Hepatocyte (in vitro differentiated cells): ENCODE results near the gene TCF12. TPM values are rescaled to one million over a fixed set of nuclear protein-coding genes. Genes with fewer than 3 reads are reported as not detected.

Source experiments
- DNase-seq: peaks from one replicate; pipeline ENCODE4 v3.0.0-alpha.2; 2016; ENCODE audit warnings: low spot score
- H2AFZ ChIP-seq: fragments of 200-600 bp; sonication (generic); 2 replicates; pipeline ENCODE4 v1.6.0; 2016; ENCODE audit warnings: antibody characterized with exemption, mild to moderate bottlenecking
- H3K27ac ChIP-seq: fragments of 200-600 bp; sonication (generic); 2 replicates; pipeline ENCODE4 v1.5.1; 2016; ENCODE audit warnings: mild to moderate bottlenecking
- H3K27me3 ChIP-seq: fragments of 200-600 bp; sonication (generic); 2 replicates; pipeline ENCODE4 v1.6.1; 2016
- H3K36me3 ChIP-seq: fragments of 200-600 bp; sonication (generic); replicated peaks from 2 replicates; pipeline ENCODE4 v1.5.1; 2016; ENCODE audit warnings: low read depth; ENCODE audit not compliant: insufficient read depth
- H3K4me1 ChIP-seq: fragments of 200-600 bp; sonication (generic); 2 replicates; pipeline ENCODE4 v1.5.1; 2016; ENCODE audit warnings: mild to moderate bottlenecking, moderate library complexity; ENCODE audit not compliant: insufficient read depth
- H3K4me2 ChIP-seq: fragments of 200-600 bp; sonication (generic); 2 replicates; pipeline ENCODE4 v1.6.0; 2016
- H3K4me3 ChIP-seq: fragments of 200-600 bp; sonication (generic); 2 replicates; pipeline ENCODE4 v1.5.1; 2016; ENCODE audit warnings: mild to moderate bottlenecking
- H3K79me2 ChIP-seq: fragments of 200-600 bp; sonication (generic); 2 replicates; pipeline ENCODE4 v1.6.0; 2017; ENCODE audit warnings: mild to moderate bottlenecking
- H3K9me2 ChIP-seq: fragments of 200-600 bp; sonication (generic); replicated peaks from 2 replicates; pipeline ENCODE4 v1.6.0; 2017; ENCODE audit warnings: mild to moderate bottlenecking; ENCODE audit not compliant: insufficient read depth
- H3K9me3 ChIP-seq: fragments of 200-600 bp; sonication (generic); 2 replicates; pipeline ENCODE4 v1.5.1; 2016; ENCODE audit warnings: low read depth, mild to moderate bottlenecking
- H4K20me1 ChIP-seq: fragments of 200-600 bp; sonication (generic); 2 replicates; pipeline ENCODE4 v1.6.0; 2016; ENCODE audit warnings: mild to moderate bottlenecking; ENCODE audit not compliant: insufficient read depth, poor library complexity, severe bottlenecking
- EZH2 ChIP-seq: fragments of 200-600 bp; sonication (generic); IDR thresholded peaks from 2 replicates; pipeline ENCODE4 v1.6.1; 2016; ENCODE audit warnings: antibody characterized with exemption, mild to moderate bottlenecking, borderline replicate concordance
- EZH2phosphoT487 ChIP-seq: fragments of 200-600 bp; sonication (generic); IDR thresholded peaks from one replicate; pipeline ENCODE4 v1.6.1; 2018; ENCODE audit warnings: antibody characterized with exemption, mild to moderate bottlenecking, low read depth, moderate library complexity; ENCODE audit not compliant: unreplicated experiment, severe bottlenecking
- WGBS: methylation state at CpG from one replicate; pipeline ENCODE4 v1.1.6; 2016; ENCODE audit warnings: low lambda C conversion rate; ENCODE audit errors: missing lambda C conversion rate; 5-methylcytosine and 5-hydroxymethylcytosine counted together
- polyA plus RNA-seq: library from polyadenylated mRNA; unstranded; fragments of >200 nt; fragmentation: Nextera tagmentation; extraction: Ambion mirVana; gene quantifications from 2 replicates; pipeline ENCODE4 v1.2.1, GENCODE V29; 2016
- total RNA-seq: library from RNA; depleted of rRNA; stranded (reverse); fragments of >200 nt; gene quantifications from 2 replicates; pipeline ENCODE4 v1.2.3, GENCODE V29; 2014
- TF ChIP-seq, protein P1 (sequence below): fragments of 200-600 bp; sonication (generic); IDR thresholded peaks from 2 replicates; pipeline ENCODE4 v1.5.1; 2016; ENCODE audit warnings: antibody characterized with exemption, mild to moderate bottlenecking; ENCODE audit not compliant: poor library complexity

The TCF12 gene
- total and polyA plus RNA-seq, 2 experiments from 2014 or later: 42.0 to 93.2 TPM

- H3K4me2 ChIP-seq: no peak overlapping the region
- no peak overlapping the region for H3K27ac ChIP-seq
- H3K4me3 ChIP-seq: no peak overlapping the region
- no peaks in the 10 kb centered on the region for H3K27me3 ChIP-seq
- no peaks in the 10 kb centered on the region for H4K20me1 ChIP-seq
- H3K9me3 ChIP-seq: no peaks in the 10 kb centered on the region
- no peaks in the 10 kb centered on the region for H3K9me2 ChIP-seq
- peaks cover 3% of the 10 kb centered on the region for H3K79me2 ChIP-seq
- H2AFZ ChIP-seq: no peak overlapping the region
- no peak for TF ChIP-seq EZH2
- TF ChIP-seq, protein P1, sequence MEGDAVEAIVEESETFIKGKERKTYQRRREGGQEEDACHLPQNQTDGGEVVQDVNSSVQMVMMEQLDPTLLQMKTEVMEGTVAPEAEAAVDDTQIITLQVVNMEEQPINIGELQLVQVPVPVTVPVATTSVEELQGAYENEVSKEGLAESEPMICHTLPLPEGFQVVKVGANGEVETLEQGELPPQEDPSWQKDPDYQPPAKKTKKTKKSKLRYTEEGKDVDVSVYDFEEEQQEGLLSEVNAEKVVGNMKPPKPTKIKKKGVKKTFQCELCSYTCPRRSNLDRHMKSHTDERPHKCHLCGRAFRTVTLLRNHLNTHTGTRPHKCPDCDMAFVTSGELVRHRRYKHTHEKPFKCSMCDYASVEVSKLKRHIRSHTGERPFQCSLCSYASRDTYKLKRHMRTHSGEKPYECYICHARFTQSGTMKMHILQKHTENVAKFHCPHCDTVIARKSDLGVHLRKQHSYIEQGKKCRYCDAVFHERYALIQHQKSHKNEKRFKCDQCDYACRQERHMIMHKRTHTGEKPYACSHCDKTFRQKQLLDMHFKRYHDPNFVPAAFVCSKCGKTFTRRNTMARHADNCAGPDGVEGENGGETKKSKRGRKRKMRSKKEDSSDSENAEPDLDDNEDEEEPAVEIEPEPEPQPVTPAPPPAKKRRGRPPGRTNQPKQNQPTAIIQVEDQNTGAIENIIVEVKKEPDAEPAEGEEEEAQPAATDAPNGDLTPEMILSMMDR: no peak
- TF ChIP-seq EZH2phosphoT487: no peak
- no peak for DNase-seq
- H3K4me1 ChIP-seq: peaks cover 9% of the 10 kb centered on the region
- WGBS: 56% methylated on average over 6 of the region's 6 CpGs
- peaks cover 5% of the 10 kb centered on the region for H3K36me3 ChIP-seq
Observed at GRCh38 chr15:57255751-57256341, 337.4 kb downstream of the TCF12 start.

GRCh38 chr15:57256939-57257338 lies 338.5 kb downstream of the TCF12 start:
- Histone ChIP-seq H3K9me3 (no peaks in the 10 kb centered on the region), H3K9me2 (no peaks in the 10 kb centered on the region), H3K27ac (no peak overlapping the region), H3K36me3 (no peaks in the 10 kb centered on the region), H3K4me3 (no peak overlapping the region), H4K20me1 (no peaks in the 10 kb centered on the region), H2AFZ (no peak overlapping the region), H3K4me2 (no peak overlapping the region), H3K79me2 (peaks cover 3% of the 10 kb centered on the region), H3K4me1 (peaks cover 9% of the 10 kb centered on the region), H3K27me3 (no peaks in the 10 kb centered on the region)
- TF ChIP-seq, protein P1: no peak
- no peak for TF ChIP-seq EZH2phosphoT487
- TF ChIP-seq EZH2: no peak
- no peak for DNase-seq
- 65% methylated on average over 2 of the region's 2 CpGs for WGBS

- DNase-seq: no peak
- Histone ChIP-seq H3K27me3 (no peaks in the 10 kb centered on the region), H3K27ac (no peak overlapping the region), H3K36me3 (no peaks in the 10 kb centered on the region), H3K79me2 (peaks cover 6% of the 10 kb centered on the region), H3K9me3 (no peaks in the 10 kb centered on the region), H3K4me2 (peak overlapping the region; percentile 25), H4K20me1 (no peaks in the 10 kb centered on the region), H3K4me1 (peaks cover 9% of the 10 kb centered on the region), H3K4me3 (no peak overlapping the region), H3K9me2 (no peaks in the 10 kb centered on the region), H2AFZ (no peak overlapping the region)
- no peak for TF ChIP-seq EZH2phosphoT487
- TF ChIP-seq, protein P1: no peak
- TF ChIP-seq EZH2: no peak
- WGBS: 18% methylated on average over 6 of the region's 6 CpGs
Observed at GRCh38 chr15:57259568-57260040, 341.2 kb downstream of the TCF12 start.
